Keratinocyte (primary cell): Measurements from ENCODE around the gene SH2D5. TPM values are rescaled to one million over a fixed set of nuclear protein-coding genes. Genes with fewer than 3 reads are reported as not detected.

Experiments used
- DNase-seq: peaks from one replicate; pipeline ENCODE4 v3.0.0-alpha.2; 2011; ENCODE audit warnings: low read depth, missing footprints, low spot score
- FAIRE-seq: peaks from 2 replicates; lab custom pipeline; 2011; peaks lifted over from hg19 to GRCh38; lab: Jason Lieb, UNC
- H2AFZ ChIP-seq: 2 replicates; pipeline ENCODE4 v1.6.0; 2012; ENCODE audit warnings: low read length, control low read depth, inconsistent platforms; ENCODE audit not compliant: control insufficient read depth
- H3K27ac ChIP-seq: 2 replicates; pipeline ENCODE4 v1.5.1; 2011; ENCODE audit warnings: low read length; ENCODE audit not compliant: control insufficient read depth, insufficient read depth
- H3K27me3 ChIP-seq: 3 replicates; pipeline ENCODE4 v1.6.0; 2011; ENCODE audit warnings: low read length; ENCODE audit not compliant: control insufficient read depth, insufficient read depth; ENCODE audit errors: extremely low read depth
- H3K36me3 ChIP-seq, 2 experiments: 2 replicates in 1 of 2; 3 replicates in 1 of 2; pipeline ENCODE4 v1.5.1; 2011; ENCODE audit warnings: low read length in 2 of 2, mild to moderate bottlenecking in 1 of 2; ENCODE audit not compliant: control insufficient read depth in 2 of 2, insufficient read depth in 2 of 2; ENCODE audit errors: extremely low read depth in 1 of 2
- H3K4me1 ChIP-seq: 3 replicates; pipeline ENCODE4 v1.5.1; 2011; ENCODE audit warnings: low read length; ENCODE audit not compliant: control insufficient read depth, insufficient read depth; ENCODE audit errors: extremely low read depth
- H3K4me2 ChIP-seq: 3 replicates; pipeline ENCODE4 v1.6.0; 2011; ENCODE audit warnings: low read depth, low read length; ENCODE audit not compliant: control insufficient read depth, insufficient read depth; ENCODE audit errors: extremely low read depth
- H3K4me3 ChIP-seq, 3 experiments: fragments of 200-600 bp in 1 of 3; sonication (generic) in 1 of 3; 2 replicates in 2 of 3; 3 replicates in 1 of 3; pipeline ENCODE4 v1.5.1; 2011 to 2016; ENCODE audit warnings: low read length in 3 of 3, mild to moderate bottlenecking in 3 of 3, control low read depth in 2 of 3, inconsistent platforms in 1 of 3, low read depth in 1 of 3, mixed read lengths in 1 of 3, mixed run types in 1 of 3, moderate library complexity in 1 of 3; ENCODE audit not compliant: control insufficient read depth in 2 of 3, insufficient read depth in 2 of 3; ENCODE audit errors: extremely low read depth in 1 of 3
- H3K79me2 ChIP-seq: 2 replicates; pipeline ENCODE4 v1.6.0; 2012; ENCODE audit warnings: low read length; ENCODE audit not compliant: control insufficient read depth, insufficient read depth
- H3K9ac ChIP-seq: 3 replicates; pipeline ENCODE4 v1.6.0; 2011; ENCODE audit warnings: low read length; ENCODE audit not compliant: control insufficient read depth, insufficient read depth; ENCODE audit errors: extremely low read depth
- H3K9me1 ChIP-seq: 3 replicates; pipeline ENCODE4 v1.6.0; 2011; ENCODE audit warnings: low read length; ENCODE audit not compliant: control insufficient read depth, insufficient read depth; ENCODE audit errors: extremely low read depth
- H3K9me3 ChIP-seq: 2 replicates; pipeline ENCODE4 v1.5.1; 2012; ENCODE audit warnings: low read depth, low read length; ENCODE audit not compliant: control insufficient read depth
- H4K20me1 ChIP-seq: 3 replicates; pipeline ENCODE4 v1.6.0; 2011; ENCODE audit warnings: low read length; ENCODE audit not compliant: control insufficient read depth, insufficient read depth; ENCODE audit errors: extremely low read depth
- CTCF ChIP-seq, 3 experiments: IDR thresholded peaks in 1 of 3; conservative IDR thresholded peaks in 1 of 3; optimal IDR thresholded peaks in 1 of 3; 2 replicates in 2 of 3; 3 replicates in 1 of 3; pipeline versions ENCODE3 to v1.5.1; 2011; ENCODE audit warnings: low read length in 3 of 3, mild to moderate bottlenecking in 3 of 3, moderate library complexity in 2 of 3, control low read depth in 1 of 3, inconsistent platforms in 1 of 3; ENCODE audit not compliant: insufficient read depth in 2 of 3; ENCODE audit errors: extremely low read depth in 1 of 3
- EZH2 ChIP-seq: IDR thresholded peaks from one replicate; pipeline ENCODE4 v1.6.1; 2012; ENCODE audit warnings: inconsistent platforms, mild to moderate bottlenecking, low read length, moderate library complexity
- dilution Hi-C: fragments of 300-500 bp; cut with MboI; formaldehyde crosslinking; loops from one replicate; pipeline ENCODE4 v1.7.0; 2020; ENCODE audit warnings: low sequenced_read_pairs; ENCODE audit not compliant: extremely low pct_ligation_motif_present
- polyA plus RNA-seq, 5 experiments: library from polyadenylated mRNA; depleted of rRNA in 3 of 5; stranded (reverse) in 3 of 5; stranded (forward) in 1 of 5; unstranded in 1 of 5; fragments of >200 nt; gene quantifications; 1 replicate in 1 of 5; 2 replicates in 3 of 5; 3 replicates in 1 of 5; pipeline versions ENCODE4 v1.2.1 to v1.2.3, GENCODE V29; 2011 to 2012; ENCODE audit warnings: missing spikeins in 2 of 5, low read depth in 1 of 5, low replicate concordance in 1 of 5

Gene SH2D5
- polyA plus RNA-seq, 1 donor (not counting 4 experiments of a cell fraction or from before 2014, with no cell fraction given) = 60.8 TPM

GRCh38 chr1:20767271-20767670, 34.8 kb upstream of the SH2D5 start:
- dilution Hi-C loops = no loop called here
- FAIRE-seq = no peak

GRCh38 chr1:20763417-20763816, 30.9 kb upstream of the SH2D5 start:
- Histone ChIP-seq H3K9me1 (no peaks in the 10 kb centered on the region), H3K4me1 (no peaks in the 10 kb centered on the region), H3K4me3 (no peak overlapping the region), H3K27ac (no peak overlapping the region), H2AFZ (no peak overlapping the region), H3K9me3 (no peaks in the 10 kb centered on the region), H4K20me1 (peaks cover 2% of the 10 kb centered on the region), H3K9ac (no peak overlapping the region), H3K4me2 (no peak overlapping the region), H3K27me3 (no peaks in the 10 kb centered on the region), H3K36me3 (peaks cover 17 to 40% of the 10 kb centered on the region in 2 experiments), H3K79me2 (no peaks in the 10 kb centered on the region)
- no peak for DNase-seq
- TF ChIP-seq EZH2 (no peak), CTCF (optimal IDR thresholded peaks at IDR 0.05 in 1 of 3, IDR thresholded peaks at IDR 0.05 in 1 of 3, conservative IDR thresholded peaks at IDR 0.05 in 1 of 3; ENCODE audit: extremely low read depth in 1 of 3, insufficient read depth in 2 of 3, low read length in 3 of 3) (no peak)
- no peak for FAIRE-seq
- dilution Hi-C loops = no loop called here

More at GRCh38 chr1:20767271-20767670, 34.8 kb upstream of the SH2D5 start:
- Histone ChIP-seq H4K20me1 (no peaks in the 10 kb centered on the region), H3K79me2 (no peaks in the 10 kb centered on the region), H3K36me3 (peaks cover 23 to 41% of the 10 kb centered on the region in 2 experiments), H3K4me2 (no peak overlapping the region), H3K9me1 (no peaks in the 10 kb centered on the region), H2AFZ (no peak overlapping the region), H3K4me3 (no peak overlapping the region), H3K27me3 (no peaks in the 10 kb centered on the region), H3K27ac (no peak overlapping the region), H3K9ac (no peak overlapping the region), H3K9me3 (no peaks in the 10 kb centered on the region), H3K4me1 (no peaks in the 10 kb centered on the region)
- TF ChIP-seq EZH2 (no peak), CTCF (optimal IDR thresholded peaks at IDR 0.05 in 1 of 3, IDR thresholded peaks at IDR 0.05 in 1 of 3, conservative IDR thresholded peaks at IDR 0.05 in 1 of 3; ENCODE audit: extremely low read depth in 1 of 3, insufficient read depth in 2 of 3, low read length in 3 of 3) (no peak)
- no peak for DNase-seq
